ENCODE measurements around the gene PEG3.

Gene PEG3

DNA sequence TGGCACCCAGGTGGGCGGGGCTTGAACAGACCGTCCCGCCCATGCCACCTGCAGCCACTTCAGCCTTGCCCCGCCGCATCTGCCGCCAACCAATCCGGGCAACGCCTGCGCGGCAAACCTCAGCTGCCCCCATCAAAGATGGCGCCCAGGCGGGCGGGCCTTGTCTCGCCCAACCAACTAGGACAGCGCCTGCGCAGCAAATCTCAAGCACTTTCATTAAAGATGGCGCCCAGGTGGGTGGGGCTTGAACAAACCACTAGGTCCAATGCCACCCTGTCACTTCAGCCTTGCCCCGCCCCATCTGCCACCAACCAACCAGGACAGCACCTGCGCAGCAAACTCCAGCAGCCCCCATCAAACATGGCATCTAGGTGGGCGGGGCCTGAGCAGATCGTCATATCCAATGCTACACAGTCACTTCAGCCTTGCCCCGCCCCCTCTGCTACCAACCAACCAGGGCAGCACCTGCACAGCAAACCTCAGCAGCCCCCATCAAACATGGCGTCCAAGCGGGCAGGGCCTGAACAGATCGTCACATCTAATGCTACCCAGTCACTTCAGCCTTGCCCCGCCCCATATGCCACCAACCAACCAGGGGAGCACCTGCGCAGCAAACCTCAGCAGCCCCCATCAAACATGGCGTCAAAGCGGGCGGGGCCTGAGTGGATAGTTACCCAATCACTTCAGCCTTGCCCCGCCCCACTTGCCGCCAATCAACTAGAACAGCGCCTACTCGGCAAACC is 1.4 kb downstream of the PEG3 start:
- DNase-seq: no peak

DNA sequence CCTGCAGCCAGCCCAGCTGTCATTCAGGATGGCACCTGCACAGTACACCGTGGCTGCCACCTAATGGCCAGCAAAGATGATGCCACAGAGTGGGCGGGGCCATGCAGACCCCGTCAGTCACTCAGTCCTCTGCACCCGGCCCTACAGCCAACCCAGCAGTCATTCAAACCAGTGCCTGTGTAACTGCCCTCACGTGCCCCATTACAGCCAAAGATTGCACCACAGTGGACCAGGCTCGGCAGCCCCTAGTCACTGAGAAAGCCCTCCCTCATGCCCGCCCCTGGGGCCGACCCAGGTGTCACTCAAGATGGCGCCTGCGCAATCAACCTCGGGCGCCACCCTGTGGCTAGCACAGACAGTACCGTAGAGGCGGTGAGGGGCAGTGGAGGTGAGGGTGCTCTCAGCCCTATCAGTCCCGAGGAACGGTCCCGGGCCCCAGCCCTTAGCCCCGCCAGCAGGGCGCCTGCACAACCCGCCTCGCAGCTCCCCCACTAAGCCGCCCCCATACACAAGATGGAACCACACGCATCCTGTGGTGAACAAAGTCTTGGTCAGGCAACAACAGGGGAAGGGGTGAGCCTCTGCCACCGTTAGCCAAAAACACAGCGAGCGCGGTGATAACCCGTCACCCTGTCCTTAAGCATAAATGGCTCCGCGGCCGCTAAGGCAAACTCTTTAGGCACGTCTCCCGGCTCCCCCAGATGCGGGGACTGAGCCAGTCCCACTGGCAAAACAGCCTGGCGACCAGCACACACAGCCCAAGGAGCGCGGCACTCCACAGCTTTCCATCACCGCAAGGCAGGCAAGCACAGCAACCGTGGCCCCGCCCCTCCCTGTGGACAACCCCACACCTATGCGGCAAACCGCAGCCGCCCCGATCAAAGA is 2.3 kb downstream of the PEG3 start:
- DNase-seq: no peak

DNA sequence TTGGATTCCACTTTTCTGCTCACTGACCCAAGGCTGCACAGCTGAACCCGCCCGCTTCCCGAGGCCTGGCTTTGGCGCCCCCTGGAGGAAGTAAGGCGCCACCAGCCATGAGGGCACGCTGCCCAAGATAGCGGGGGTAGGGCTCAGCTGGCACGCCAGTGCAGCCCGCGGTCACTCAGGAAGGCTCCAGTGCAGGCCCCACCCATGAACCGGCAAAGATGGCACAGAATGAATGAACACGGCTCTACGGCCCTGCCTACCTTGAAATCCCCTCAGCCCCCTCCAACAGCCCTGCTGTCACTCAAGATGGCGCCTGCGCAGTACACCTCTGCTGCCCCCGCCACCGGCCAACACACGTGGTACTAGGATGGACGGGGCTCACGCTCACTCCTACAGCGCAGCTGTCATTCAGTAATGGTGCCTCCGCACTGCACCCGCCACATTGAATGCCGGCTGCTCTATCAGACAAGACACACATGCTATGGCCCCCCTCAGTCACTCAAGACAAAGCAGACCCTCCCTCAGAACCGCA is 3.0 kb downstream of the PEG3 start:
- no peak for DNase-seq

- DNase-seq: no peak
Observed at GRCh38 chr19:56837004-56837403, 3.5 kb downstream of the PEG3 start.

DNA sequence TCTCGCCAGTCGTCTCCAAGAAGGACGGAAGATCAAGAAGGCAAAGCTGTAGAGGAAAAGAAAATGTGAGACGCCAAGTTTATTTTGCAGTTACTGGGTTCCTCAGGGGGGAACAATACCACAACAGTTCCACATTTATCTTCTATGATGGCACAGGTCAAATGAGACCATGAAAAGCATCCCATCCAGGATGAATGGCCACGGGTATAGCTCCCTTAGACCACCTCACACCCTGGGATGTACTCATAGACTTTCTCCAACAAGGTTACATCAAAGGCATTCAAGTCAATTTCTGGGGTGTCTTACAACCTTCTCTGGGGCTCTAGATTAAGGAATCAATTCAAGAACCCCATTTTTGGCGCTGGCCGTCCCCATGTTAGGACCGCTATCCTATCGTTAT is 4.5 kb downstream of the PEG3 start:
- DNase-seq: no peak

DNA sequence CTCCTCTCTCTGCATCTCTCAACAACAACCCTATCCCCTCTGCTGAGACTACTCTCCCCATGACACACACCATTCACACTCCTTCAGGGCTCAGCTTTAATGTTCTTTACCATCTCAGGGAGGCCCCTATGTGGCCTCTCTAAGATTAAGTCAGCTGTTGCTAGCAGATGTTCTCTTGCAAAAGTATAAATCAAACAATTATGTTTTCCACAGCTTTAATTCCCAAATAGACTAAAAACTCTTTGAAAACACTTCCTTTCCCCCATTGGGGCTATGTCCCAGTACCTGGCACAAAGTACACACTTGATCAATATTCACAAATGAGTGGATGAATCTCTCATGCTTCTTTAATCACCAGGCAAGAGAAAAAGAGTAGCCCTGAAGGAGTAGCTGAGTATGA is 5.1 kb downstream of the PEG3 start:
- DNase-seq: no peak

- DNase-seq: no peak
Observed at GRCh38 chr19:56834564-56835375, 5.8 kb downstream of the PEG3 start.

GRCh38 chr19:56832352-56832928 is 8.1 kb downstream of the PEG3 start:
- DNase-seq: no peak

DNA sequence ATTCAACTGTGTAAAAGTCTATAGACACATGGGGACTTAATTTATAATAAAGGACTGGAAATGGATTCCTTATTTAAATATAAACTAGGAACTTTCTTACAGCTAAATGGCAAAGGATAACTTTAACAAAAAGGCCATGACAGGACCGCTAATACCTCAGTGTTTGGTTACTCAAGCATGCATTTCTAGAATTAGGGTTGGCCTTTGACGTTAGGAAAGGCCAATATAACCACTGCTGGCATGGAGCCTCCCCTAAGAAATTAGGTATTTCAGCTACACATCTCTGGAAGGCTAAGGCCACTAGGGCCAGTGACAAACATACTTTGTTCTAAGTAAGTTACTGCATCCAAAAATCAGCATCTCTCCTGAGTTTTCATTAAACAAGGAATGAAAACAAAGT is 9.3 kb downstream of the PEG3 start:
- DNase-seq: no peak

- DNase-seq: no peak
Observed at GRCh38 chr19:56829596-56829995, 10.9 kb downstream of the PEG3 start.

DNA sequence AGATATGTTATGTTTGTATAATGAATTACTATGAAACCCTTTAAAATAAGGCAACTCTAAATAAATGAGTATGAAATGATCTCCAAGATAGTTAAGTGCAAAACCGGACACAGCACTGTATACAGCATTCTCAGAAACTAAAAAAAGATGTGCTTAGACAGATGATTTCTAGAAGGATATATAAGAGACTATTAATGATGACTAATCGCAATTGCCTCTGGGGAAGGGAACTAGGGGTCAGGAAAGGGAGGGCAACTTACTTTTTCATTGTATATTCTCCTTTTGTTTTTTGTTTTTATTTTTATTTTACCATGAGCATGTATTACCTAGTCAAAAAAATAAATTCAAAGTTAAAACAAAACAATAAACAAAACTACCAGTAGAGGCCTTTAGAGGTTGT is 12.8 kb downstream of the PEG3 start:
- DNase-seq: no peak

GRCh38 chr19:56823956-56824355 is 16.6 kb downstream of the PEG3 start:
- DNase-seq: no peak

DNA sequence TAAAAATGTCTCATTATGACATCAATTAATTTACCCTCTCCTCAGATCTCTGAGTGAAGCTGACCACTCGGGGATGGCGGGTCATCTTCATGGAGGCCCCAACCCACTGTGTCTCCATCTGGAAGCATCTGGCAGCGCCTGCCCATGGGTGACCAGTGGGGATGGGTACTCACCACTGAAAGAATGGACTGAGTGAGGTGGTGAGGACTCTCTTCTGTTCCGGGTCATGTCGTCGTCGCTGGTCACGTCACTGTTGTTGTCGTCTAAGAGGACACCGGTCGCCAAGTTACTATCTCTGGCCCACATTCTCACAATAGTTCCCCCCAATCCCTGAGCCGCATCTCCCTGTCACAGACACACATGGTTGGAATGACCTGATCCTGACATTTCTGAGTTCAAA is 17.1 kb downstream of the PEG3 start:
- no peak for DNase-seq

DNA sequence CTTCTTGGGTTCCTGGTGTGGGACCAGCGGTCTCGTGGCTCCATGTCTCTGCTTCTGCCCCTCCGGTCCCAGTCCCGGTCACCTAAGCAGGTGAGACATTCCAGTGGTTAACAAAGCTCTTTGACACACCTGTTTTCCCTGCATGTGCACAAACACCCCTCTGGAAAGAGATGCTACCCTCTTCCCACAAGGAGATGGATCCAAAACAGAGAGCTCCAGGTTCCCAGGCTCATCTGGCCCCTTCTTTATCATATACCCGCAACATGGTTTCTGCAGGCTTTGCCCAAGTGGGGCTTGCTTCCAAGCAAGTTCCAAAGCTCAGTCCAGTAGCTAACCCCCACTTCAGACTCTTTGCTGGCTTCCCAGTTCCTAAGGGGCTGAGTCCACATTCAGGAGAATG is 17.8 kb downstream of the PEG3 start:
- DNase-seq: no peak

DNA sequence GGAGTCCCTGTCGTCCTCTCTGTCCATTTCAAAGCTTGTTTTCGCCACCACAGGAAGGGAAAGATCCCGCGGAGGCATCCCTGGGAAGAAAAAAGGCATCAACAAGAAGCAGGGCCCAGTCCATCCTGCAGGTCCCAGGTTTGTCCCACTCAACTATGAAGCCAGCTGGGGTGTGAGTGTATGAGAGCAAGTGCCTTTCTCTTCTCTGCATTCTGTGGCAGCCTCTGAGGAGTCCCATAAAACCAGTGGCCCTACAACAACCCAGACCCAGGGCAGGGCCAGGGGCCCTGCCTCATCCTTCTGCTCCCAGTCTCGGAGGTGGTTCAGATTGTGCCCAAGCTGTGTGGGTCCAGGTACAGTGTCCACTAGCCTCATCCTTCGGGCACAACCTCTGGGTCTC is 18.9 kb downstream of the PEG3 start:
- no peak for DNase-seq

- DNase-seq: no peak
Observed at GRCh38 chr19:56821209-56821608, 19.3 kb downstream of the PEG3 start.

DNA sequence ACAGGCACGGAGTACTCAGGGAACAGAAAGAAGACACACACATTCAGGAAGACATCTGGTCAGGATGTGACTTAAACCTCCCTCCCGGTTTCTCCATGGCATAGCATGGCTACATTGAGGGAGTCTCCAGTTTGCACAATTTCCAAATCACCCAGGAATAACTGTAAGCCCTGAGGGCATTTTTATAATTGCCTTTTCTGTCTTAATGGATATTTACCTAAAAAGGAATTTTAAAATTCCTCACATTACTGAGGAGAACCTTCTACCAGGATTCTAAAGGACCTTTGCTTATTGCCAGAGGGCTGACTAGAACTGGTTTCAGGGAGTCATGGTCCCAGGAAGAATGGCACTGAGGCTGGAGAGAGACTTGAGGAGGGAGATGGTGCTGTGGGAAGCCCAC is 21.4 kb downstream of the PEG3 start:
- no peak for DNase-seq

DNA sequence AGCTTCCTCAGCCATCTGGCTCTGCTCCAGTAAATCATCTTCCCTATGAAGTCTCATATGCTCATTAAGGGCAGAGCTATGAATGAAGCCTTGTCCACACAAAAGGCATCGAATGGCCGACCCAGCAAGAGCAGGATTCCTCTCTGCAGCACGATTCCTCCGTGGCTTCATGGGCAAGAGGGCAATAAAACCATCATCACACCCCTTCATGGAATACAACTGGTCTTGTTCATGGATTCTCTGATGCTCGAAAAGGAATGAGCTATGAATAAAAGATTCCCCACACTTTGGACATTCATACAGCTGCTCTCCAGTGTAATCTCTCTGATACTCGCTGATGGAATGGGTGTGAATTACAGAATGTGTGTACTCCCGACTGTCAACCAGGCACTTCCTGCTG is 25.9 kb downstream of the PEG3 start:
- DNase-seq: no peak

GRCh38 chr19:56813531-56813930 is 27.0 kb downstream of the PEG3 start:
- no peak for DNase-seq

DNA sequence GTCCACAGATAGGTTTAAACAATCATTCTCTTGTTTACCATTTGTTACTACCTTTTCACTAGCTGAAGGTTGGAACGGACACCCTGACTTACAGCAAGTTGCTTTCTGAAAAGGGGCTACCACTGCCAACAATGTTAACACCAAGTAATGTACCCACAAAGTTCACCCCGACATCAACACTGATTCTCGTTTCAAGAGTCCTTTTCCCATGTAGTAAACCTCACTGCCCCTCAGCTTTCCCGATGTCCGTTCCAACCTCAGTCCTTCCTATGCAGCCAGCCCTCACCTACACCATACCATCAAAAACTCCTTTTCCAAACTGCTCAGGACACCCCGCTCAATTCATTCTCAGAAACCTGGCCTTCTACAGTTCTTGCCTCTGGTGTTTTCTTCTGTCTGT is 29.0 kb downstream of the PEG3 start:
- DNase-seq: no peak

- DNase-seq: no peak
Observed at GRCh38 chr19:56810260-56810659, 30.3 kb downstream of the PEG3 start.

GRCh38 chr19:56808717-56809392 is 31.7 kb downstream of the PEG3 start:
- DNase-seq: no peak
